ENCODE results near the gene DCAF17.

Gene DCAF17

DNA sequence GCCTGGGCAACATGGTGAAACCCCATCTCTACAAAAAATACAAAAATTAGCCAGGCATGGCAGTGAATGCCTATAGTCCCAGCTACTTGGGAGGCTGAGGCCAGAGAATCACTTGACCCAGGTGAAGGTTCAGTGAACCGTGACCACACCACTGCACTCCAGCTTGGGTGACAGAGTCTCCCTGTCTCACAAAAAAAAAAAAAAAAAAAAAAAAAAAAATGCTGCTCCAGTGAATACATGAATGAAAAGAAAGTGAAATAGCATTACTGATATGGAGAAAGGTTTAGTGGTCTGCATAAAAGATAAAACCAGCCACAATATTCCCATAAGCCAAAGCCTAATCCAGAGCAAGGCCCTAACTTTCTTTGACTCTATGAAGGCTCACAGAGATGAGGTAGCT is 44.7 kb upstream of the DCAF17 start:
- TF ChIP-seq GLIS3 (CRISPR knock-in tag; IDR thresholded peaks at IDR 0.05) (no peak), ZNF8 (CRISPR knock-in tag; IDR thresholded peaks at IDR 0.05) (no peak), ZNF565 (CRISPR knock-in tag; conservative IDR thresholded peaks at IDR 0.05; ENCODE audit: low read depth) (no peak), ESRRG (CRISPR knock-in tag; IDR thresholded peaks at IDR 0.05) (no peak), ZFP3 (CRISPR knock-in tag; IDR thresholded peaks at IDR 0.05) (no peak), ISL1 (CRISPR knock-in tag; IDR thresholded peaks at IDR 0.05) (no peak), PATZ1 (CRISPR knock-in tag; IDR thresholded peaks at IDR 0.05; ENCODE audit: borderline replicate concordance) (no peak), SNAI2 (CRISPR knock-in tag; IDR thresholded peaks at IDR 0.05) (no peak), OSR1 (CRISPR knock-in tag; IDR thresholded peaks at IDR 0.05) (no peak), ARNTL (CRISPR knock-in tag; IDR thresholded peaks at IDR 0.05; ENCODE audit: borderline replicate concordance, low read depth) (no peak), TCF4 (CRISPR knock-in tag; IDR thresholded peaks at IDR 0.05; ENCODE audit: borderline replicate concordance) (no peak), TOX (CRISPR knock-in tag; IDR thresholded peaks at IDR 0.05; ENCODE audit: borderline replicate concordance) (no peak), PPARA (CRISPR knock-in tag; IDR thresholded peaks at IDR 0.05; ENCODE audit: borderline replicate concordance) (no peak)
- TF ChIP-seq, protein P1, sequence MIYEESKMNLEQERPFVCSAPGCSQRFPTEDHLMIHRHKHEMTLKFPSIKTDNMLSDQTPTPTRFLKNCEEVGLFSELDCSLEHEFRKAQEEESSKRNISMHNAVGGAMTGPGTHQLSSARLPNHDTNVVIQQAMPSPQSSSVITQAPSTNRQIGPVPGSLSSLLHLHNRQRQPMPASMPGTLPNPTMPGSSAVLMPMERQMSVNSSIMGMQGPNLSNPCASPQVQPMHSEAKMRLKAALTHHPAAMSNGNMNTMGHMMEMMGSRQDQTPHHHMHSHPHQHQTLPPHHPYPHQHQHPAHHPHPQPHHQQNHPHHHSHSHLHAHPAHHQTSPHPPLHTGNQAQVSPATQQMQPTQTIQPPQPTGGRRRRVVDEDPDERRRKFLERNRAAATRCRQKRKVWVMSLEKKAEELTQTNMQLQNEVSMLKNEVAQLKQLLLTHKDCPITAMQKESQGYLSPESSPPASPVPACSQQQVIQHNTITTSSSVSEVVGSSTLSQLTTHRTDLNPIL (CRISPR knock-in tag; IDR thresholded peaks at IDR 0.05; ENCODE audit: low read depth), result no peak
- no peak for ATAC-seq

DNA sequence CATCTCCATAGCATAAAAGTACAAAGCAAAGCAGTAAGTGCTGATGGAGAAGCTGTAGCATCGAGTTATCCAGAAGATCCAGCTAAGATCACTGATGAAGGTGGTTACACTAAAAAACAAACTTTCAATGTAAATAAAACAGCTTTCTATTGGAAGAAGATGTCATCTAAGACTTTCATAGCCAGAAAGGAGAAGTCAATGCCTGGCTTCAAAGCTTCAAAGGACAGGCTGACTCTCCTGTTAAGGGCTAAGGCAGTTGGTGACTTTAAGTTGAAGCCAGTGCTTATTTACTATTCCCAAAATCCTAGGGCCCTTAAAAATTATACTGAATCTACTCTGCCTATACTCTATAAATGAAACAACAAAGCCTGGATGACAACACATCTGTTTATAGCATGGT is 44.2 kb upstream of the DCAF17 start:
- TF ChIP-seq ZFP3 (CRISPR knock-in tag; IDR thresholded peaks at IDR 0.05) (no peak), SNAI2 (CRISPR knock-in tag; IDR thresholded peaks at IDR 0.05) (no peak), TSHZ2 (CRISPR knock-in tag; IDR thresholded peaks at IDR 0.05) (no peak), OSR1 (CRISPR knock-in tag; IDR thresholded peaks at IDR 0.05) (no peak), ARNTL (CRISPR knock-in tag; IDR thresholded peaks at IDR 0.05; ENCODE audit: borderline replicate concordance, low read depth) (no peak), TCF4 (CRISPR knock-in tag; IDR thresholded peaks at IDR 0.05; ENCODE audit: borderline replicate concordance) (no peak), CSDC2 (CRISPR knock-in tag; IDR thresholded peaks at IDR 0.05) (no peak), ZC3H10 (CRISPR knock-in tag; IDR thresholded peaks at IDR 0.05) (no peak), ZNF565 (CRISPR knock-in tag; conservative IDR thresholded peaks at IDR 0.05; ENCODE audit: low read depth) (no peak), PPARA (CRISPR knock-in tag; IDR thresholded peaks at IDR 0.05; ENCODE audit: borderline replicate concordance) (no peak), PATZ1 (CRISPR knock-in tag; IDR thresholded peaks at IDR 0.05; ENCODE audit: borderline replicate concordance) (no peak), BACH2 (CRISPR knock-in tag; IDR thresholded peaks at IDR 0.05; ENCODE audit: borderline replicate concordance) (no peak), CSRNP3 (CRISPR knock-in tag; IDR thresholded peaks at IDR 0.05) (no peak), ESRRG (CRISPR knock-in tag; IDR thresholded peaks at IDR 0.05) (no peak), ISL1 (CRISPR knock-in tag; IDR thresholded peaks at IDR 0.05) (no peak), ZFP30 (CRISPR knock-in tag; IDR thresholded peaks at IDR 0.05) (no peak), ZNF8 (CRISPR knock-in tag; IDR thresholded peaks at IDR 0.05) (no peak), ZNF70 (CRISPR knock-in tag; IDR thresholded peaks at IDR 0.05) (no peak)
- TF ChIP-seq, protein P2, sequence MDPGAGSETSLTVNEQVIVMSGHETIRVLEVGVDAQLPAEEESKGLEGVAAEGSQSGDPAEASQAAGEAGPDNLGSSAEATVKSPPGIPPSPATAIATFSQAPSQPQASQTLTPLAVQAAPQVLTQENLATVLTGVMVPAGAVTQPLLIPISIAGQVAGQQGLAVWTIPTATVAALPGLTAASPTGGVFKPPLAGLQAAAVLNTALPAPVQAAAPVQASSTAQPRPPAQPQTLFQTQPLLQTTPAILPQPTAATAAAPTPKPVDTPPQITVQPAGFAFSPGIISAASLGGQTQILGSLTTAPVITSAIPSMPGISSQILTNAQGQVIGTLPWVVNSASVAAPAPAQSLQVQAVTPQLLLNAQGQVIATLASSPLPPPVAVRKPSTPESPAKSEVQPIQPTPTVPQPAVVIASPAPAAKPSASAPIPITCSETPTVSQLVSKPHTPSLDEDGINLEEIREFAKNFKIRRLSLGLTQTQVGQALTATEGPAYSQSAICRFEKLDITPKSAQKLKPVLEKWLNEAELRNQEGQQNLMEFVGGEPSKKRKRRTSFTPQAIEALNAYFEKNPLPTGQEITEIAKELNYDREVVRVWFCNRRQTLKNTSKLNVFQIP (CRISPR knock-in tag; IDR thresholded peaks at IDR 0.05; ENCODE audit: borderline replicate concordance, low read depth), result no peak
- no peak for ATAC-seq
